Glomerular endothelial cell (primary cell): ENCODE data around the gene PLP2. TPM values are rescaled to one million over a fixed set of nuclear protein-coding genes. Genes with fewer than 3 reads are reported as not detected.

Experiments used
- DNase-seq: peaks from one replicate; pipeline ENCODE4 v3.0.0-alpha.2; 2011; ENCODE audit warnings: low read depth, low spot score; ENCODE audit errors: extremely low read depth
- total RNA-seq: library from RNA; depleted of rRNA; stranded (reverse); fragments of >200 nt; gene quantifications from 2 replicates; pipeline ENCODE4 v1.2.3, GENCODE V29; 2015

Gene PLP2
- total RNA-seq, 1 donor from 2014 or later = 50.9 TPM

DNA sequence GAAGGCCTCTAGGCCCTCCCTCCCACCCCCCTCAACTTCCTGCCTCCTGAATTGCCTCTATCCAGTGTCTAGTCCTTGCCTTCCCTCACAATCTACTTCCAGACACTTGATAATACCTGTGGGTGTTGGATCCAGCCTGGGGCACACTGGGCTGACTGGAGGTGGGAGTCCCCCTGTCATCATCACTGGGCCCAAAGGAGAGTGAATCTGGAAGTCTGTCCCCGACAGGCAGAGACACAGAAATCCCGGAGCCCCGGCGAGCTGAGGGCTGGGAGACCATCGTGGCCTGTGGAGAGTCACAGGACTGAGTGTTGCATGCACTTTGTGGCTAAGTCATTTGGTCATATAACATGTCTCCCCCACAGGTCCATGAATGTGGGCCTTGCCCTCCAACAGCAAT lies 36.7 kb downstream of the PLP2 start:
- no peak for DNase-seq

DNA sequence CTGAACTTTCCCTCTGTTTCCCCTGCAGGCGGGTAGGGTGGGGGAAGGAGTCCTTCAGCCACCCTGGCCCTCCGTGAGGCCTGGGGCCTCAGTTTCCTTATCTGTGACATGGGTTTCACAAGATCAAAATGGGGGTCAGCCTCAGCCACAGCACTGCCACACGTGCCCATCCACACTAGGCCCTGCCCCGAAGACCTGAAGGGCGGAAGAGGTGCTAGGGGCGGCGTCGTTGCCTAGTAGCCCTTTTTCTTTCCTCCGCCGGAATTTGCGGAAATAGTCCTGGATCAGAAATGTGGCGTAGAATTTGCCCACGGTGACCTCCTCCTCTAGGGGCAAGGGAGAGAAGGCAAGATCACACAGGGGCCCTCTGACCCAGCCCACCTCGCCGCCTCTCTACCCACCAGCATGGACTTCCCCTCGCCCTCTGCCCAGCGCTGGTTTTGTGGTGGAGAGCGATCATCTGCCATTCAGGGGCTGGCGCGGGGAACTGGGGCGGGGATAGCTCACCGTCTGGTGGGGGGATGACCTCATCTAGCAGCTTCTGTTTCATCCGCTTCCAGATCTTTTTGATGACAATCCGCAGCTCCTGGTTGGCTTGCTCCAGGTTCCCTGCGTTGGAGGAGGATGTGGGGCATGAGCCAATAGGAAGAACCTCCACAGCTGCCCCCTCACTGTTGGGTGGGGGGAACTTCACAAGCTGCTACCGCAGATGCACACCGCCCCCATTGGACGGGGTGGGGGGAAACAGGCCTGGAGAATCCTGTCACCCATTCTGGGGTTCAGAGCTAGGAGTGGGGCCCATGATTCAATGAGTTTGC lies 37.9 kb downstream of the PLP2 start:
- no peak for DNase-seq

DNA sequence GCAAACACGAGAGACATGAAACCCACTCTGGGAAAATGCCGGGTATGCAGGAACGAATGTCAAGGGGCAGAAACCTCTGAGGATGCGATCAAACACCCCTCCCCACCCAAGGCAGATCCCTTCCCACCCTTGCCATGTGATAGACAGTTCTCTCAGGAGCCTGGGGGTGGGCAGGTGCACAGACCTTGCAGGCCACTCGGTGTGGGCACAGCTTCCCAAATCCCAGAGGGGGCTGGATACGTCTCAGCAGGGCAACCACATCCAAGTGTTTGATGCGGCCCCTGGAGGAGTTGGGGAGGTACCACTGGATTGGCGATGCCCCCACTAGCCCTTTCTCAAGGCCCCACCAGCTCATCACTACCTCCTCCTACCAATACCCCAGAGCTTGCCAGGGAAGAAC lies 38.7 kb downstream of the PLP2 start:
- no peak for DNase-seq

DNA sequence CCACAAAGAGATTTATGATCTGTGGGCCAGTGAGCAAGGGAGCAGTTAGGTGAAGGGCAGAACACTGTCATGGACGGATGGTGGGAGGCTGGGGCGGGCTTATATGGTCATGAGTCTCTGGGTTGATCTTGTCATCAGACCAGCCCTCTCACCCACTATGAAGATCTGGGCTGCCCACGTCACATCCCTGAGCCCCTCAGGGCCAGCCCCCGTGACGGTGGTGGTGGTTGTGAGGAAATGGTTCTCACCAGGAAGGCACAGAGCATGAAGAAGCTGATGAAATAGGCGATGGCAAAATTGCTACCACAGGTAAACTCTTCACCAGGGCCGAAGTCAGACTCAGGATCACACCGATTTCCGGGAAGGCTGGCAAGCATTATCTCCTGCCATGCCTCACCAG lies 39.4 kb downstream of the PLP2 start:
- DNase-seq = no peak

DNA sequence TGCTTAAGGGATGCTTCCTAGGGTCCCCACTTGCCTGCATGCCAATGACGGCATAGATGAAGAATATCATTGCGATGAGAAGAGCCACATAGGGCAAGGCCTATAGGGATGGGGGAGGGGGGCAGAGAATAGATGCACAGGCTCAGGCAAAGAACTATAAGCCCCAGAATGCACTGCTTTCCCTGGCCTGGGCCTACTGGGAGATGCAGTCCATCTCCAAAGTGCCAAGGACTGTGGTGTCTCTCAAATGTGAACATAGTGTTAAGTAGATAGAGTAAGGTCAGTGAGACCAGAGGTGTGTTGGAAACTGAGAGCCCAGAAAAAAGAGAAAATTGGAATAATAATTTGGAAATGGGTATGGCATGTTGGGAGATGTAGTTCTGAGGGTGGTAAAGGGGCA lies 40.5 kb downstream of the PLP2 start:
- no peak for DNase-seq

DNA sequence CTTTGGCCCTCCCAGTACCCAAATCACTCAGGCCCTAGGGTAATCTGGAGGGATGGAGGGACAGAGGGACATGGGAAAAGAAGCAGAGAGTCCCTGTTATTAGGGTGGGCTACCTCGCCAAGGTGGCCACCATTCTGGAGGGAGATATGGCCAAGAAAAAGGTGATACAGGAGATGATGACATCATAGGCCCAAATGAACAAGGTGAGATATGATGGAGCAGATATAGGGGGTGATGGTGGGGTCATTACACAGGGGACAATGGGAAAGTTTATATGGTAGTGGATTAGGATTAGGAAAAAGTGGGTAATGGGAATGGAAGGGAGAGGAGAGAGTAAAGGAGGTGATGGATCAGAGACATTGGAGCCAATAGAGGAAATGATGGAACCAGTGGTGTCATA lies 41.2 kb downstream of the PLP2 start:
- DNase-seq = no peak

DNA sequence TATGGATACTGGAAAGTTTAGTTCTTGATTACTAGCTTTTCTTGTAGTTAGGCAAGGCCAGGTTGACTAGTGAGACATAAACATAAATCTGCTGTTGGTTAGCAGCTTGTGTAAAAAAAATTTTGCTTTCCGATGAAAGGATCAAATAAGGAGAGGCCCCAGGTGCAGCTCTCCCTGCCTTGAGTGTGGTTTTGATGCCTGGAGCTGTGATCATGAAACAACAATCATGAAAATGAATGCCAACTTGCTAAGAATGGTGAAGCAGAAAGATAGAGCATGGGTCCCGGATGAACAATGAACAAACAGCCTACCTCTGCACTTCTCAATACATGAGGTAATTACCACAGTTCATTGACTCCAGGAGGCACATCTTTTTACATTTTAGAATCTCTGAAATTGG lies 42.7 kb downstream of the PLP2 start:
- DNase-seq = no peak

DNA sequence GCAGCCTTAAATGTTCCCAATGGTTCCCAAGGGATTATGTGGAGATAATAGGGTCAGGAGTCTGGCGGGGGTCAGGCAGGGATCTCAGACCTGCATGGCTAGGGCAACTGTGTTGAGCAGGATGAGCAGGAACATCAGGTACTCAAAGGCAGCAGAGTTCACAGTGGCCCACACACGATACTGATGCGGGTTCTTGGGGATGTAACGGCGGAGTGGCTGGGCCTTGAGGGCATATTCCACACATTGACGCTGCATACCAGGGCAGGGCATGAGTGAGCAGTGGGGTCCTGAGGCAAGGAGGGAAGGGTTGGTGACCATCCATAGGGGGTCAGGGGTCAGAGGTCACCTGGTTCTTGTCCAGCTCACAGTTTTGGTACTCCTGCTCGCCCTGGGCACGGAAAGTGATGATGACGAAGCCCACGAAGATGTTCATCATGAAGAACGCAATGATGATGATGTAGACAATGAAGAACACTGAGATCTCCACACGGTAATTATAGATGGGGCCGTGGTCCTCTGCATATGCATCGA lies 43.4 kb downstream of the PLP2 start:
- DNase-seq = no peak

DNA sequence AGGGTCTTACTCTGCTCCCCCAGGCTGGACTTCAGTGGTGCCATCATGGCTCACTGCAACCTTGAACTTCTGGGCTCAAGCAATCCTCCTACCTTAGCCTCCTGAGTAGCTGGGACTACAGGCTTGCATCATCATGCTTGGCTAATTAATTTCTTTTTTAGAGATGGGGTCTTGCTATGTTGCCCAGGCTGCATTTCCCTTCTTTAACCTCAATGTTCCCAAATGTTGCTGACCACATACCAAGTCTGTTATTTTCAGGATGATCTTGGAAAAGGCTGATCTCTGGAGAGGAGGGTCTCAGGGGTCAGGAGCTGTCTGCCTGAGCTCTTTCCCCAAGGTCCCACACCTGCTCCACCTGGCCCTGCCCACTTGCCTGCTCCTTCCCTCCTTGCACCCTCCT lies 48.4 kb downstream of the PLP2 start:
- no peak for DNase-seq

DNA sequence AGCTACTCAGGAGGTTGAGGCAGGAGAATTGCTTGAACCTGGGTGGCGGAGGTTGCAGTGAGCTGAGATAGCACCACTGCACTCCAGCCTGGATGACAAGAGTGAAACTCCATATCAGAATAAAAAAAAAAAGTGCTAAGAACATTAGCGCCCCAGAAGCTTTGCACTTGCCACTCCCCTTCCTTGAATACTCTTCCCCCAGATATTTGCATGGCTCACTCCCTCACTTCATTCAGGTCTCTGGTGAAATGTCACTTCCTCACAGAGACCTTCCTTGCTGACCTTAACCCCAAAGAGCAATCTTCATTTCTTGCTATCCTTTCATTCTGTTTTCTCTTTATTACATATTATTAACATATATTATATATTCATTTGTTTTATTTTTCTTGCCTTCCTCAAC lies 50.2 kb downstream of the PLP2 start:
- no peak for DNase-seq

Other genes starting within 250 kb of the PLP2 start
- gene OTUD5, start 214.3 kb upstream of the PLP2 start, total RNA-seq = 43.6 and 53.3 TPM in 2 replicates
- gene KCND1, start 200.1 kb upstream of the PLP2 start, total RNA-seq = 0.78 and 1.3 TPM in 2 replicates
- gene GRIPAP1, start 169.6 kb upstream of the PLP2 start, total RNA-seq = 24.4 and 38.2 TPM in 2 replicates
- gene TFE3, start 128.5 kb upstream of the PLP2 start, total RNA-seq = 50.1 and 72.2 TPM in 2 replicates
- 2.3 and 5.7 TPM in 2 replicates for gene CCDC120, start 112.9 kb upstream of the PLP2 start, total RNA-seq
- gene PRAF2, start 97.9 kb upstream of the PLP2 start, total RNA-seq = 14.1 and 34.1 TPM in 2 replicates
- 33.4 and 49.3 TPM in 2 replicates for gene WDR45, start 92.0 kb upstream of the PLP2 start, total RNA-seq
- gene GPKOW, start 48.2 kb upstream of the PLP2 start, total RNA-seq = 21.0 and 32.6 TPM in 2 replicates
- gene MAGIX, start 9.1 kb upstream of the PLP2 start, total RNA-seq = 1.2 and 1.4 TPM in 2 replicates
- gene PRICKLE3, start 14.5 kb downstream of the PLP2 start, total RNA-seq = 8.1 and 15.6 TPM in 2 replicates
- 0.18 TPM in 1 of 2 replicates, not detected in the other for gene SYP, start 28.3 kb downstream of the PLP2 start, total RNA-seq
- gene CACNA1F, start 61.4 kb downstream of the PLP2 start, total RNA-seq = under 0.01 TPM in 1 of 2 replicates, not detected in the other
- 19.5 and 22.1 TPM in 2 replicates for gene CCDC22, start 63.6 kb downstream of the PLP2 start, total RNA-seq
- not detected in 2 replicates for gene FOXP3, start 92.8 kb downstream of the PLP2 start, total RNA-seq
- gene PPP1R3F, start 97.9 kb downstream of the PLP2 start, total RNA-seq = 5.7 and 7.2 TPM in 2 replicates
- gene GAGE10, start 131.7 kb downstream of the PLP2 start, total RNA-seq = not detected in 2 replicates
- gene GAGE12J, start 150.1 kb downstream of the PLP2 start, total RNA-seq = not detected in 2 replicates
- not detected in 2 replicates for gene GAGE13, start 159.7 kb downstream of the PLP2 start, total RNA-seq